ENCODE measurements around the gene SYT6. TPM values are rescaled to one million over a fixed set of nuclear protein-coding genes. Genes with fewer than 3 reads are reported as not detected.

The SYT6 gene
- total and polyA plus RNA-seq, 11 donors, result 0.08 to 0.77 (median 0.15) TPM; not detected in 7

- H3K36me3 ChIP-seq, result no peaks in the 10 kb centered on the region
- no peak overlapping the region for H3K4me3 ChIP-seq
- TF ChIP-seq POLR2A (IDR thresholded peaks at IDR 0.05) (no peak), CTCF (IDR thresholded peaks at IDR 0.05) (no peak)
- DNase-seq, result no peak
- no peak for ATAC-seq
- intact Hi-C loops (cut with DNase I), result no loop called here
- H3K4me1 ChIP-seq, result peaks cover 0 to 6% (median 0%) of the 10 kb centered on the region in 12 donors
- WGBS, 4 donors, result 69 to 89% (median 77%) methylated on average over 3 of the region's 3 CpGs
- no peak overlapping the region for H3K27ac ChIP-seq
- H3K27me3 ChIP-seq, result peaks cover 0 to 34% (median 6%) of the 10 kb centered on the region in 9 donors
- H3K9me3 ChIP-seq, result no peaks in the 10 kb centered on the region
Measured at GRCh38 chr1:114196992-114197907, 43.6 kb upstream of the SYT6 start.

DNA sequence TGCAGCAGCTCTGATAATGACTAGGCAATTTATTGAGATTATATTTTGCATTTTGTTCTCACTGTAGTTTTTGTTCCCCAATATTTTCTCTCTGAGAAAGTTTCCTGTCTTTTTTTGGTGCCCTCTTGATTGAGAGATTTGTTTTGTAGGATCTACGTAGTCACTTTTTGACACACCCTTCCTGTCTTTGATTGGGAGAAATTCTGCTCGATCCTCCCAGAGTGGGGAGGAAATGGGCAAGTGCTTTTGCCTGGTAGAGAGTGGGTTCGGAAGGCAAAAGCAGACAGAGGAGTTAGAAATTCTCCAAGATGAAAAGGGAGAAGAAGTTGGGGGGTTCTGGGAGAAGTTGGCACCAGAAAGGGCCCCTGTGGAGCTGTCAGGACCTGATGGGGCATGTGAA, 42.1 kb upstream of the SYT6 start:
- no peak for TF ChIP-seq POLR2A (IDR thresholded peaks at IDR 0.05)
- no peak for TF ChIP-seq CTCF (IDR thresholded peaks at IDR 0.05)
- DNase-seq, result no peak
- no peak overlapping the region for H3K27ac ChIP-seq
- 31 to 66% (median 42%) methylated on average over 3 of the region's 3 CpGs for WGBS, 4 donors
- no peaks in the 10 kb centered on the region for H3K36me3 ChIP-seq
- intact Hi-C loops (cut with DNase I), result no loop called here
- ATAC-seq, result no peak
- peaks cover 0 to 34% (median 9%) of the 10 kb centered on the region in 9 donors for H3K27me3 ChIP-seq
- no peaks in the 10 kb centered on the region for H3K9me3 ChIP-seq
- no peak overlapping the region for H3K4me3 ChIP-seq
- no peaks in the 10 kb centered on the region for H3K4me1 ChIP-seq

DNA sequence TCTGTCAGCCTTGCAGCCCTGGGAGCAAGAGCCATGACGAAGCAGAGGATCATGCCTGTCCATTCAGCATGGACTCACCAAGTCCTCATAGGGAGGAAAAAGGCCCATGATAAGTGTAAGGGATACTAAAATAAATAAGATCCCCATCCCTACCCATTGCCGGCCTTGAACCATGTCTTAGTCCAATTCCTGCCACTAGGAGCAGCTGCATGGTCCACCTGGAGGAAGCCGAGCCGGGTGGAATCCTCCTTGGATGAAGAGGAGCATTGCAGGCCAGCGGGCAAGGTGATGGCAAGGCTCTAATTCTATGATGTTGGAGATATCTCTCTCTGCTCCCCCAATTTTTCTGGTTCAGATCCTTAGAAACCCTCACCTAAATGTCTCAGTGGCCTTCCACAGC, 38.7 kb upstream of the SYT6 start:
- DNase-seq (no peak), ATAC-seq (no peak)
- H3K4me3 ChIP-seq, result no peak overlapping the region
- peaks cover 0 to 20% (median 0%) of the 10 kb centered on the region in 9 donors for H3K27me3 ChIP-seq
- intact Hi-C loops (cut with DNase I), result no loop called here
- no peak overlapping the region for H3K27ac ChIP-seq
- no peaks in the 10 kb centered on the region for H3K4me1 ChIP-seq
- TF ChIP-seq POLR2A (IDR thresholded peaks at IDR 0.05) (no peak), CTCF (IDR thresholded peaks at IDR 0.05) (no peak)
- 68 to 93% (median 80%) methylated on average over 5 of the region's 5 CpGs for WGBS, 4 donors
- no peaks in the 10 kb centered on the region for H3K36me3 ChIP-seq
- H3K9me3 ChIP-seq, result no peaks in the 10 kb centered on the region

- Histone ChIP-seq H3K36me3 (no peaks in the 10 kb centered on the region), H3K27me3 (peaks cover 0 to 6% (median 0%) of the 10 kb centered on the region in 9 donors), H3K9me3 (no peaks in the 10 kb centered on the region), H3K4me3 (no peak overlapping the region), H3K27ac (no peak overlapping the region), H3K4me1 (no peaks in the 10 kb centered on the region)
- ATAC-seq (no peak), DNase-seq (no peak)
- WGBS, 4 donors, result 89 to 94% (median 92%) methylated on average over 3 of the region's 3 CpGs
- no peak for TF ChIP-seq CTCF (IDR thresholded peaks at IDR 0.05)
- TF ChIP-seq POLR2A (IDR thresholded peaks at IDR 0.05), result no peak
- intact Hi-C loops (cut with DNase I), result no loop called here
Measured at GRCh38 chr1:114189398-114189797, 35.7 kb upstream of the SYT6 start.
